OCI-LY1 (cell line): ENCODE measurements around the gene ANGEL2.

ENCODE experiments used
- CTCF ChIP-seq: fragments of 200-600 bp; sonication (generic), shearing (Covaris generic); IDR thresholded peaks from 2 replicates; pipeline ENCODE4 v1.5.1; 2017; ENCODE audit warnings: mild to moderate bottlenecking, antibody characterized with exemption, low read length, moderate library complexity, mixed read lengths
- EZH2 ChIP-seq: fragments of 200-600 bp; sonication (generic), shearing (Covaris generic); IDR thresholded peaks from 2 replicates; pipeline ENCODE4 v1.8.0; 2017; ENCODE audit warnings: borderline replicate concordance, mixed run types, mild to moderate bottlenecking, antibody characterized with exemption, low read length, moderate library complexity, mixed read lengths

- TF ChIP-seq CTCF (no peak), EZH2 (no peak)
These were observed 35.6 kb upstream of the ANGEL2 start, which contains the start of gene RPS6KC1 for GRCh38 chr1:213051127-213051880.
